ENCODE results near the gene PRKAB1.
"Not testable (repeated sequence)": the region's sequence is repeated elsewhere in the genome, so short reads cannot be mapped to it uniquely, and the experiment has no call there.

PRKAB1 gene

GRCh38 chr12:119667577-119668323, at the start of gene PRKAB1:
TSS of gene PRKAB1 (plus strand) at chr12:119668133. CDS start at chr12:119668245, 112 bp downstream.
- DNase-seq (ENCODE audit: low read depth), result peak; percentile 97

GRCh38 chr12:119618328-119618896, 49.5 kb upstream of the PRKAB1 start:
- not testable (repeated sequence) for DNase-seq (ENCODE audit: low read depth)

- DNase-seq (ENCODE audit: low read depth), result no peak
These were observed 47.4 kb upstream of the PRKAB1 start for GRCh38 chr12:119620490-119620889.

GRCh38 chr12:119621878-119622277, 46.1 kb upstream of the PRKAB1 start:
- DNase-seq (ENCODE audit: low read depth), result no peak

- no peak for DNase-seq (ENCODE audit: low read depth)
These were observed 43.0 kb upstream of the PRKAB1 start for GRCh38 chr12:119624966-119625365.

GRCh38 chr12:119627019-119627643, 40.8 kb upstream of the PRKAB1 start:
- DNase-seq (ENCODE audit: low read depth), result no peak

GRCh38 chr12:119627686-119628085, 40.2 kb upstream of the PRKAB1 start:
- DNase-seq (ENCODE audit: low read depth), result no peak

GRCh38 chr12:119630223-119630780, 37.6 kb upstream of the PRKAB1 start:
- no peak for DNase-seq (ENCODE audit: low read depth)

- DNase-seq (ENCODE audit: low read depth), result no peak
These were observed 36.9 kb upstream of the PRKAB1 start for GRCh38 chr12:119630962-119631550.

GRCh38 chr12:119631930-119632678, 35.8 kb upstream of the PRKAB1 start:
- no peak for DNase-seq (ENCODE audit: low read depth)

GRCh38 chr12:119634743-119635142, 33.2 kb upstream of the PRKAB1 start:
- DNase-seq (ENCODE audit: low read depth), result no peak

- DNase-seq (ENCODE audit: low read depth), result no peak
These were observed 24.9 kb upstream of the PRKAB1 start for GRCh38 chr12:119642986-119643385.

- no peak for DNase-seq (ENCODE audit: low read depth)
These were observed 23.0 kb upstream of the PRKAB1 start for GRCh38 chr12:119644930-119645329.

- DNase-seq (ENCODE audit: low read depth), result no peak
These were observed 22.3 kb upstream of the PRKAB1 start for GRCh38 chr12:119645535-119646059.

- no peak for DNase-seq (ENCODE audit: low read depth)
These were observed 18.6 kb upstream of the PRKAB1 start for GRCh38 chr12:119649202-119649808.

- no peak for DNase-seq (ENCODE audit: low read depth)
These were observed 15.3 kb upstream of the PRKAB1 start for GRCh38 chr12:119652665-119653064.

- not testable (repeated sequence) for DNase-seq (ENCODE audit: low read depth)
These were observed 10.9 kb upstream of the PRKAB1 start for GRCh38 chr12:119657001-119657400.

GRCh38 chr12:119658166-119658565, 9.8 kb upstream of the PRKAB1 start:
- DNase-seq (ENCODE audit: low read depth), result not testable (repeated sequence)

- no peak for DNase-seq (ENCODE audit: low read depth)
These were observed 8.5 kb upstream of the PRKAB1 start for GRCh38 chr12:119659289-119659897.

- no peak for DNase-seq (ENCODE audit: low read depth)
These were observed 7.9 kb upstream of the PRKAB1 start for GRCh38 chr12:119660076-119660475.

GRCh38 chr12:119661882-119662281, 6.1 kb upstream of the PRKAB1 start:
- no peak for DNase-seq (ENCODE audit: low read depth)

Data from fibroblast of gingiva (primary cell).